Neuronal stem cell (in vitro differentiated cells): Measurements from ENCODE around the gene FYN.
A peak's percentile ranks its signal among the peaks of the same experiment; 100 is the strongest.

Experiments used
- DNase-seq: peaks from one replicate; pipeline ENCODE4 v3.0.0-alpha.2; 2013; ENCODE audit warnings: low spot score
- H2AFZ ChIP-seq: one replicate; pipeline ENCODE4 v1.6.1; 2013; ENCODE audit warnings: mild to moderate bottlenecking, low read length, inconsistent platforms
- H2AK5ac ChIP-seq: 2 replicates; pipeline ENCODE4 v1.6.1; 2013; ENCODE audit warnings: low read depth, mild to moderate bottlenecking, inconsistent platforms, low read length, moderate library complexity, mixed read lengths
- H2BK120ac ChIP-seq: 2 replicates; pipeline ENCODE4 v1.6.1; 2013; ENCODE audit warnings: low read depth, mild to moderate bottlenecking, inconsistent platforms, low read length, moderate library complexity, mixed read lengths
- H2BK12ac ChIP-seq: one replicate; pipeline ENCODE4 v1.6.1; 2013; ENCODE audit warnings: low read length, inconsistent platforms
- H2BK15ac ChIP-seq: 2 replicates; pipeline ENCODE4 v1.6.1; 2013; ENCODE audit warnings: mild to moderate bottlenecking, low read length, inconsistent platforms, mixed read lengths
- H2BK5ac ChIP-seq: one replicate; pipeline ENCODE4 v1.6.1; 2013; ENCODE audit warnings: inconsistent platforms, mild to moderate bottlenecking, low read length, moderate library complexity
- H3K14ac ChIP-seq: one replicate; pipeline ENCODE4 v1.6.1; 2013; ENCODE audit warnings: low read length, inconsistent platforms
- H3K18ac ChIP-seq: 2 replicates; pipeline ENCODE4 v1.6.1; 2013; ENCODE audit warnings: low read length, inconsistent platforms
- H3K23ac ChIP-seq: 2 replicates; pipeline ENCODE4 v1.6.1; 2013; ENCODE audit warnings: low read depth, mild to moderate bottlenecking, mixed read lengths, low read length, inconsistent platforms; ENCODE audit not compliant: poor library complexity
- H3K27ac ChIP-seq: replicated peaks from 3 replicates; pipeline ENCODE4 v1.5.1; 2013; ENCODE audit warnings: low read length, inconsistent platforms
- H3K27me3 ChIP-seq, 3 experiments: 2 replicates each; pipeline ENCODE4 v1.6.1; 2013; ENCODE audit warnings: low read length in 3 of 3, mild to moderate bottlenecking in 2 of 3, inconsistent platforms in 1 of 3, low read depth in 1 of 3, mixed read lengths in 1 of 3, moderate library complexity in 1 of 3; ENCODE audit not compliant: control insufficient read depth in 3 of 3, insufficient read depth in 3 of 3
- H3K36me3 ChIP-seq, 2 donors: replicated peaks in 1 of 2; 2 replicates each; pipeline ENCODE4 v1.6.1; 2013; ENCODE audit warnings: low read length in 2 of 2; ENCODE audit not compliant: control insufficient read depth in 2 of 2, insufficient read depth in 2 of 2
- H3K4ac ChIP-seq: 2 replicates; pipeline ENCODE4 v1.6.1; 2013; ENCODE audit warnings: inconsistent platforms, mild to moderate bottlenecking, low read length, moderate library complexity
- H3K4me1 ChIP-seq, 2 donors: 1 replicate in 1 of 2; 2 replicates in 1 of 2; pipeline ENCODE4 v1.6.1; 2013; ENCODE audit warnings: low read length in 2 of 2, low read depth in 1 of 2; ENCODE audit not compliant: control insufficient read depth in 2 of 2, insufficient read depth in 1 of 2
- H3K4me2 ChIP-seq: one replicate; pipeline ENCODE4 v1.6.1; 2013; ENCODE audit warnings: mild to moderate bottlenecking, low read length, inconsistent platforms; ENCODE audit not compliant: insufficient read depth, poor library complexity, severe bottlenecking
- H3K4me3 ChIP-seq, 2 donors: 2 replicates each; pipeline ENCODE4 v1.5.1; 2013; ENCODE audit warnings: low read length in 2 of 2, mild to moderate bottlenecking in 2 of 2, inconsistent platforms in 1 of 2, moderate library complexity in 1 of 2
- H3K79me1 ChIP-seq: one replicate; pipeline ENCODE4 v1.6.1; 2013; ENCODE audit warnings: low read depth, mild to moderate bottlenecking, inconsistent platforms, low read length, moderate library complexity
- H3K9ac ChIP-seq: one replicate; pipeline ENCODE4 v1.6.1; 2013; ENCODE audit warnings: mild to moderate bottlenecking, low read depth, low read length, inconsistent platforms; ENCODE audit not compliant: poor library complexity
- H3K9me3 ChIP-seq, 2 donors: replicated peaks in 1 of 2; 2 replicates each; pipeline versions ENCODE3 to v1.6.1; 2013; ENCODE audit warnings: low read length in 2 of 2, mild to moderate bottlenecking in 2 of 2, inconsistent platforms in 1 of 2, low read depth in 1 of 2, mixed read lengths in 1 of 2, moderate library complexity in 1 of 2; ENCODE audit not compliant: control insufficient read depth in 2 of 2, insufficient read depth in 1 of 2
- H4K8ac ChIP-seq: one replicate; pipeline ENCODE4 v1.6.1; 2013; ENCODE audit warnings: low read depth, mild to moderate bottlenecking, inconsistent platforms, low read length, moderate library complexity
- H4K91ac ChIP-seq: one replicate; pipeline ENCODE4 v1.6.1; 2013; ENCODE audit warnings: low read length, low read depth, mild to moderate bottlenecking, inconsistent platforms; ENCODE audit not compliant: poor library complexity
- WGBS, 2 donors: extraction: QIAGEN DNeasy Blood & Tissue Kit; methylation state at CpG; one replicate each; pipeline ENCODE4 v1.1.7; 2013; ENCODE audit warnings: missing lambda C conversion rate in 2 of 2, mixed read lengths in 1 of 2; ENCODE audit not compliant: insufficient read length in 2 of 2, insufficient replicate concordance in 1 of 2; ENCODE audit errors: extremely low coverage in 2 of 2; 5-methylcytosine and 5-hydroxymethylcytosine counted together

FYN gene

GRCh38 chr6:111861431-111861885 lies 11.8 kb downstream of the FYN start:
- H3K18ac ChIP-seq: no peak overlapping the region
- peaks cover 0 to 53% of the 10 kb centered on the region in 2 donors for H3K36me3 ChIP-seq
- no peak overlapping the region for H3K4me3 ChIP-seq
- H3K4ac ChIP-seq: no peak overlapping the region
- H3K23ac ChIP-seq: no peak overlapping the region
- no peak overlapping the region for H2BK5ac ChIP-seq
- no peak overlapping the region for H4K8ac ChIP-seq
- no peak overlapping the region for H4K91ac ChIP-seq
- no peak overlapping the region for H2BK120ac ChIP-seq
- no CpG with 5 or more reads among the region's 7 CpGs for WGBS, 2 donors
- no peaks in the 10 kb centered on the region for H3K79me1 ChIP-seq
- H3K27ac ChIP-seq: no peak overlapping the region
- no peak for DNase-seq
- no peak overlapping the region for H3K14ac ChIP-seq
- H3K9me3 ChIP-seq: peaks cover 0 to 7% of the 10 kb centered on the region in 2 donors
- H2BK12ac ChIP-seq: no peak overlapping the region
- no peak overlapping the region for H3K4me2 ChIP-seq
- H3K27me3 ChIP-seq: no peaks in the 10 kb centered on the region
- no peak overlapping the region for H3K9ac ChIP-seq
- H2BK15ac ChIP-seq: no peak overlapping the region
- no peak overlapping the region for H2AK5ac ChIP-seq
- H2AFZ ChIP-seq: no peak overlapping the region
- peaks cover 30 to 33% of the 10 kb centered on the region in 2 donors for H3K4me1 ChIP-seq

- H3K4me3 ChIP-seq: no peak overlapping the region
- no peak overlapping the region for H2AFZ ChIP-seq
- H3K4me1 ChIP-seq: peaks cover 22 to 43% of the 10 kb centered on the region in 2 donors
- H3K27ac ChIP-seq: peak overlapping the region; percentile 75
- no peak overlapping the region for H3K9ac ChIP-seq
- no peak overlapping the region for H2BK120ac ChIP-seq
- H2BK12ac ChIP-seq: no peak overlapping the region
- H3K79me1 ChIP-seq: no peaks in the 10 kb centered on the region
- H4K8ac ChIP-seq: no peak overlapping the region
- no peak overlapping the region for H3K18ac ChIP-seq
- no peak overlapping the region for H2BK15ac ChIP-seq
- H3K23ac ChIP-seq: no peak overlapping the region
- DNase-seq: no peak
- H3K4me2 ChIP-seq: no peak overlapping the region
- H3K27me3 ChIP-seq: no peaks in the 10 kb centered on the region
- peaks cover 0 to 51% of the 10 kb centered on the region in 2 donors for H3K36me3 ChIP-seq
- H3K9me3 ChIP-seq: peaks cover 0 to 3% of the 10 kb centered on the region in 2 donors
- H3K14ac ChIP-seq: no peak overlapping the region
- H3K4ac ChIP-seq: no peak overlapping the region
- H4K91ac ChIP-seq: no peak overlapping the region
- H2BK5ac ChIP-seq: peak overlapping the region; percentile 4
- WGBS, 2 donors: no CpG with 5 or more reads among the region's 3 CpGs
- no peak overlapping the region for H2AK5ac ChIP-seq
Observed at GRCh38 chr6:111858347-111858746, 14.9 kb downstream of the FYN start.

- Histone ChIP-seq H3K4me3 (no peak overlapping the region), H2BK120ac (peak overlapping the region; percentile 14), H2BK12ac (no peak overlapping the region), H4K91ac (no peak overlapping the region), H3K36me3 (peaks cover 0 to 51% of the 10 kb centered on the region in 2 donors), H4K8ac (no peak overlapping the region), H3K9me3 (peaks cover 0 to 3% of the 10 kb centered on the region in 2 donors), H3K27me3 (no peaks in the 10 kb centered on the region), H2AK5ac (peak overlapping the region; percentile 59), H3K4me1 (peaks cover 19 to 47% of the 10 kb centered on the region in 2 donors), H3K18ac (peak overlapping the region; percentile 88), H3K27ac (peak overlapping the region; percentile 75), H3K4ac (no peak overlapping the region), H2AFZ (no peak overlapping the region), H2BK5ac (peak overlapping the region; percentile 4), H3K23ac (no peak overlapping the region), H2BK15ac (peak overlapping the region; percentile 27), H3K79me1 (no peaks in the 10 kb centered on the region), H3K14ac (no peak overlapping the region), H3K4me2 (no peak overlapping the region), H3K9ac (no peak overlapping the region)
- DNase-seq: no peak
- no CpG with 5 or more reads among the region's 8 CpGs for WGBS, 2 donors
Observed at GRCh38 chr6:111857674-111858337, 15.4 kb downstream of the FYN start.

- H3K27me3 ChIP-seq: no peaks in the 10 kb centered on the region
- no peak for DNase-seq
- H3K23ac ChIP-seq: no peak overlapping the region
- no peak overlapping the region for H3K4ac ChIP-seq
- H3K18ac ChIP-seq: no peak overlapping the region
- H3K4me1 ChIP-seq: peaks cover 15 to 47% of the 10 kb centered on the region in 2 donors
- no peak overlapping the region for H2BK12ac ChIP-seq
- H3K4me3 ChIP-seq: no peak overlapping the region
- peaks cover 0 to 51% of the 10 kb centered on the region in 2 donors for H3K36me3 ChIP-seq
- H2BK15ac ChIP-seq: no peak overlapping the region
- no peak overlapping the region for H3K14ac ChIP-seq
- H2BK5ac ChIP-seq: no peak overlapping the region
- H4K91ac ChIP-seq: no peak overlapping the region
- no CpG with 5 or more reads among the region's 1 CpG for WGBS, 2 donors
- H3K4me2 ChIP-seq: no peak overlapping the region
- no peak overlapping the region for H2AFZ ChIP-seq
- no peak overlapping the region for H2AK5ac ChIP-seq
- no peaks in the 10 kb centered on the region for H3K9me3 ChIP-seq
- no peak overlapping the region for H3K27ac ChIP-seq
- H3K9ac ChIP-seq: no peak overlapping the region
- H3K79me1 ChIP-seq: no peaks in the 10 kb centered on the region
- H2BK120ac ChIP-seq: no peak overlapping the region
- H4K8ac ChIP-seq: no peak overlapping the region
Observed at GRCh38 chr6:111855753-111856152, 17.5 kb downstream of the FYN start.
